HCT116 (cell line): ENCODE results near the gene TFIP11. TPM values are rescaled to one million over a fixed set of nuclear protein-coding genes. Genes with fewer than 3 reads are reported as not detected.

Source experiments
- ATAC-seq: fragments of 200-7000 bp; cut with Tn5 transposase; 2 replicates; pipeline ENCODE4 v1.9.1; 2020; ENCODE audit warnings: mild to moderate bottlenecking, moderate library complexity
- BruUV-seq: library from RNA; stranded (reverse); fragments of 400-500 nt; replicated peaks from 2 replicates; lab custom pipeline; 2021; lab: Mats Ljungman, UMichigan
- CTCF ChIA-PET: fragments of 300-600 bp; sonication (Branson Sonifier 250); formaldehyde crosslinking; loops from one replicate; lab custom pipeline; 2021; ENCODE audit warnings: antibody characterized with exemption; lab: Charles Lee
- POLR2A ChIA-PET: fragments of 300-600, 350-600 bp; sonication (Branson Sonifier 250); formaldehyde crosslinking; loops from one replicate; lab custom pipeline; 2021; ENCODE audit warnings: antibody characterized with exemption; lab: Charles Lee
- RAD21 ChIA-PET, 2 experiments: fragments of 300-600 bp; sonication (Branson Sonifier 250); formaldehyde crosslinking; loops; one replicate each; lab custom pipeline; 2023; ENCODE audit warnings: low total read pairs in 2 of 2; ENCODE audit not compliant: uncharacterized antibody in 2 of 2, unreplicated experiment in 2 of 2, low non-redundant PET in 1 of 2; lab: Charles Lee
- DNase-seq: peaks from one replicate; pipeline ENCODE4 v3.0.0-alpha.2; 2010; ENCODE audit warnings: low read depth, low spot score
- H2AFZ ChIP-seq: fragments of 200-600 bp; shearing (Covaris generic), sonication (generic); 2 replicates; pipeline ENCODE4 v1.6.1; 2017; ENCODE audit warnings: low read depth, mixed run types, mixed read lengths, antibody characterized with exemption, low read length; ENCODE audit not compliant: poor library complexity, severe bottlenecking
- H3K27ac ChIP-seq: 2 replicates; pipeline ENCODE4 v1.5.1; 2012; ENCODE audit warnings: low read depth, low read length
- H3K27me3 ChIP-seq: fragments of 200-600 bp; sonication (generic); 2 replicates; pipeline ENCODE4 v1.6.1; 2016; ENCODE audit warnings: mixed run types, low read length, mixed read lengths; ENCODE audit not compliant: insufficient read depth
- H3K36me3 ChIP-seq, 2 experiments: fragments of 200-500 bp in 1 of 2; fragments of 200-600 bp in 1 of 2; sonication (Bioruptor generic) in 1 of 2; sonication (generic) in 1 of 2; 2 replicates each; pipeline versions ENCODE4 v1.5.1 to v1.6.1; 2014 to 2016; ENCODE audit warnings: low read length in 2 of 2, inconsistent platforms in 1 of 2, mixed read lengths in 1 of 2, mixed run types in 1 of 2; ENCODE audit not compliant: insufficient read depth in 2 of 2, control insufficient read depth in 1 of 2
- H3K4me1 ChIP-seq, 2 experiments: fragments of 200-600 bp in 1 of 2; sonication (generic) in 1 of 2; 2 replicates each; pipeline versions ENCODE4 v1.5.1 to v1.6.1; 2012 to 2017; ENCODE audit warnings: low read length in 2 of 2, inconsistent platforms in 1 of 2, mild to moderate bottlenecking in 1 of 2, mixed read lengths in 1 of 2, mixed run types in 1 of 2, moderate library complexity in 1 of 2; ENCODE audit not compliant: insufficient read depth in 2 of 2, control insufficient read depth in 1 of 2
- H3K4me2 ChIP-seq: fragments of 200-600 bp; sonication (generic); 2 replicates; pipeline ENCODE4 v1.6.1; 2017; ENCODE audit warnings: mixed run types, low read length, mixed read lengths
- H3K4me3 ChIP-seq, 2 experiments: fragments of 200-600 bp in 1 of 2; sonication (generic) in 1 of 2; replicated peaks in 1 of 2; 2 replicates each; pipeline ENCODE4 v1.5.1; 2011 to 2016; ENCODE audit warnings: low read length in 2 of 2, control low read depth in 1 of 2, low read depth in 1 of 2, mild to moderate bottlenecking in 1 of 2, mixed read lengths in 1 of 2, mixed run types in 1 of 2
- H3K79me2 ChIP-seq: fragments of 200-600 bp; sonication (generic); 2 replicates; pipeline ENCODE4 v1.6.1; 2017; ENCODE audit warnings: mild to moderate bottlenecking, mixed run types, low read length, moderate library complexity, mixed read lengths; ENCODE audit not compliant: insufficient read depth
- H3K9ac ChIP-seq: fragments of 200-600 bp; sonication (generic); 2 replicates; pipeline ENCODE4 v1.6.1; 2016; ENCODE audit warnings: low read length, mixed read lengths
- H3K9me2 ChIP-seq: fragments of 200-600 bp; sonication (generic), shearing (Covaris generic); 2 replicates; pipeline ENCODE4 v1.6.1; 2017; ENCODE audit warnings: mixed run types, mild to moderate bottlenecking, moderate library complexity; ENCODE audit not compliant: insufficient read depth
- H3K9me3 ChIP-seq, 2 experiments: fragments of 200-500 bp in 1 of 2; fragments of 200-600 bp in 1 of 2; sonication (Bioruptor generic) in 1 of 2; sonication (generic) in 1 of 2; 2 replicates each; pipeline ENCODE4 v1.6.1; 2014 to 2017; ENCODE audit warnings: low read length in 2 of 2, mixed read lengths in 2 of 2, inconsistent platforms in 1 of 2, low read depth in 1 of 2, mild to moderate bottlenecking in 1 of 2, mixed run types in 1 of 2, moderate library complexity in 1 of 2; ENCODE audit not compliant: control insufficient read depth in 1 of 2, insufficient read depth in 1 of 2
- H4K20me1 ChIP-seq: fragments of 200-600 bp; sonication (generic), shearing (Covaris generic); 2 replicates; pipeline ENCODE4 v1.6.1; 2017; ENCODE audit warnings: mixed run types, mild to moderate bottlenecking, moderate library complexity; ENCODE audit not compliant: insufficient read depth
- CBX3 ChIP-seq: IDR thresholded peaks from 2 replicates; pipeline ENCODE4 v1.6.1; 2012; ENCODE audit warnings: low read depth
- ELF1 ChIP-seq: IDR thresholded peaks from 2 replicates; pipeline ENCODE4 v1.6.1; 2012; ENCODE audit warnings: low read depth, borderline replicate concordance
- EZH2 ChIP-seq: fragments of 200-600 bp; sonication (generic); IDR thresholded peaks from 2 replicates; pipeline ENCODE4 v1.6.1; 2017; ENCODE audit warnings: antibody characterized with exemption, mixed run types
- EZH2phosphoT487 ChIP-seq: fragments of 200-600 bp; IDR thresholded peaks from 2 replicates; pipeline ENCODE4 v1.6.1; 2018; ENCODE audit warnings: antibody characterized with exemption, borderline replicate concordance
- JUND ChIP-seq: IDR thresholded peaks from 2 replicates; pipeline ENCODE4 v1.6.1; 2012
- MAX ChIP-seq: IDR thresholded peaks from 2 replicates; pipeline ENCODE4 v1.6.1; 2012
- POLR2A ChIP-seq: IDR thresholded peaks from 2 replicates; pipeline ENCODE4 v1.7.0; 2011; ENCODE audit warnings: borderline replicate concordance; ENCODE audit not compliant: insufficient read depth, insufficient read length; ENCODE audit errors: extremely low read depth
- POLR2AphosphoS5 ChIP-seq: IDR thresholded peaks from 2 replicates; pipeline ENCODE4 v1.6.1; 2011; ENCODE audit warnings: mild to moderate bottlenecking, low read depth, low read length, moderate library complexity
- REST ChIP-seq: IDR thresholded peaks from 2 replicates; pipeline ENCODE4 v1.6.1; 2012; ENCODE audit warnings: low read depth
- SIN3A ChIP-seq: IDR thresholded peaks from 2 replicates; pipeline ENCODE4 v1.6.1; 2012; ENCODE audit warnings: low read depth
- SRF ChIP-seq: IDR thresholded peaks from 2 replicates; pipeline ENCODE4 v1.6.1; 2012; ENCODE audit warnings: low read depth
- ZBTB33 ChIP-seq: IDR thresholded peaks from 2 replicates; pipeline ENCODE4 v1.6.1; 2011; ENCODE audit warnings: mild to moderate bottlenecking, low read length, moderate library complexity; ENCODE audit not compliant: insufficient replicate concordance; ENCODE audit errors: extremely low read depth
- ZFX ChIP-seq: fragments of 450-650 bp; IDR thresholded peaks from 2 replicates; pipeline ENCODE4 v1.6.1; 2017
- ZNF274 ChIP-seq: fragments of 200-500 bp; sonication (Bioruptor generic); IDR thresholded peaks from 2 replicates; pipeline ENCODE4 v1.6.1; 2014; ENCODE audit warnings: mild to moderate bottlenecking, low read depth, low read length, inconsistent platforms
- intact Hi-C: fragments of 100-400 bp; cut with micrococcal nuclease; formaldehyde crosslinking; loops from 2 replicates; pipeline ENCODE4 v1.10.0; 2022
- total RNA-seq: library from RNA; stranded (reverse); gene quantifications from one replicate; pipeline ENCODE4 v1.2.1, GENCODE V29; 2021; ENCODE audit not compliant: unreplicated experiment

The TFIP11 gene
- total RNA-seq, 1 experiment from 2014 or later = 28.1 TPM

- no peak for TF ChIP-seq POLR2A
- TF ChIP-seq ZNF274 = no peak
- no peak for TF ChIP-seq SIN3A
Observed at GRCh38 chr22:26444777-26445176, 67.5 kb downstream of the TFIP11 start (continued).

GRCh38 chr22:26443901-26444690 lies 68.2 kb downstream of the TFIP11 start:
- Histone ChIP-seq H3K79me2 (no peaks in the 10 kb centered on the region), H3K4me3 (no peak overlapping the region), H2AFZ (no peak overlapping the region), H3K9ac (no peak overlapping the region), H3K27me3 (no peaks in the 10 kb centered on the region), H3K4me2 (no peak overlapping the region), H3K4me1 (no peaks in the 10 kb centered on the region), H4K20me1 (no peaks in the 10 kb centered on the region), H3K9me2 (no peaks in the 10 kb centered on the region), H3K36me3 (no peaks in the 10 kb centered on the region; a peak in 1 of 4 replicates), H3K9me3 (no peaks in the 10 kb centered on the region), H3K27ac (no peak overlapping the region)
- no peak for DNase-seq
- no peak for ATAC-seq
- TF ChIP-seq ELF1 = no peak
- no peak for TF ChIP-seq REST
- no peak for TF ChIP-seq EZH2phosphoT487
- no peak for TF ChIP-seq JUND
- TF ChIP-seq SRF = no peak
- no peak for TF ChIP-seq CBX3
- TF ChIP-seq ZBTB33 = no peak
- no peak for TF ChIP-seq MAX
- TF ChIP-seq POLR2AphosphoS5 = no peak
- TF ChIP-seq ZFX = no peak
- TF ChIP-seq EZH2 = no peak
- POLR2A ChIA-PET = no interaction called here
- RAD21 ChIA-PET = no interaction called here
- intact Hi-C loops = no loop called here
- CTCF ChIA-PET = no interaction called here
- no TSS peak for BruUV-seq
